Right atrium auricular region (tissue), 2 donors: ENCODE data around the gene ZNF280D. TPM values are rescaled to one million over a fixed set of nuclear protein-coding genes. Genes with fewer than 3 reads are reported as not detected.

Source experiments
- DNase-seq: peaks from one replicate; pipeline ENCODE4 v3.0.0-alpha.2; 2019; ENCODE audit warnings: low spot score
- H3K27ac ChIP-seq, 2 donors: fragments of 200-600 bp; sonication (generic); 1 replicate in 1 of 2; 2 replicates in 1 of 2; pipeline ENCODE4 v1.5.1; 2016 to 2019
- H3K27me3 ChIP-seq, 2 donors: fragments of 200-600 bp; sonication (generic); one replicate each; pipeline versions ENCODE4 v1.5.1 to v1.6.0; 2017 to 2019
- H3K36me3 ChIP-seq: fragments of 200-600 bp; sonication (generic); one replicate; pipeline ENCODE4 v1.5.1; 2016
- H3K4me1 ChIP-seq, 2 donors: fragments of 200-600 bp; sonication (generic); one replicate each; pipeline versions ENCODE4 v1.5.1 to v1.6.0; 2017 to 2019
- H3K4me3 ChIP-seq, 2 donors: fragments of 200-600 bp; sonication (generic); 1 replicate in 1 of 2; 2 replicates in 1 of 2; pipeline ENCODE4 v1.5.1; 2017 to 2019; ENCODE audit warnings: mild to moderate bottlenecking in 1 of 2, moderate library complexity in 1 of 2
- H3K9me3 ChIP-seq, 2 donors: fragments of 200-600 bp; sonication (generic); one replicate each; pipeline ENCODE4 v1.5.1; 2019
- total RNA-seq, 2 donors: library from RNA; depleted of rRNA; stranded (reverse); fragments of >200 nt; gene quantifications; one replicate each; pipeline ENCODE4 v1.1.0, GENCODE V29; 2016
- TF ChIP-seq, protein P1 (sequence below), 2 donors: fragments of 200-600 bp; sonication (generic); IDR thresholded peaks; one replicate each; pipeline ENCODE4 v1.5.1; 2019; ENCODE audit warnings: antibody characterized with exemption in 2 of 2

Gene ZNF280D
- total RNA-seq, 2 donors from 2014 or later, result 18.4 to 20.2 TPM

DNA sequence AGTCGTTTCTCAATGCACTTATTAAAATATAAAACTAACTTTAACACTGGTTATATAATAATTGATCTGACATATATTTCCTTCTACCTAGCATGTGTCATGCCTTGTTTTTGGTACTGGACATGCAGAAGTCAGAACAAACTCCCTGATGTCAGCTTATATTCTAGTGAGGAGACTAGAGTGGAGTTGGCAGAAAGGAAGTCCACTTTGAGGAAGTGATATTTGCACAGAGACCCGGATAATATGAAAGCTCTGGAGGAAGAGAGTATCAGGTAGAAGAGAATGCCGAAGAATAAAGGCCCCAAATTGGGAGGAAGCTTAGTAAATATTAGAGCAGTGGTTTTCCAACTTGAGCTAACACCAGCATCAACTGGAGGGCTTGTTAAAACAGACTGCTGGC lies 24.6 kb upstream of the ZNF280D start:
- peaks cover 0 to 8% of the 10 kb centered on the region in 2 donors for H3K4me1 ChIP-seq
- no peaks in the 10 kb centered on the region for H3K36me3 ChIP-seq
- no peak overlapping the region for H3K27ac ChIP-seq
- no peaks in the 10 kb centered on the region for H3K9me3 ChIP-seq
- TF ChIP-seq, protein P1, sequence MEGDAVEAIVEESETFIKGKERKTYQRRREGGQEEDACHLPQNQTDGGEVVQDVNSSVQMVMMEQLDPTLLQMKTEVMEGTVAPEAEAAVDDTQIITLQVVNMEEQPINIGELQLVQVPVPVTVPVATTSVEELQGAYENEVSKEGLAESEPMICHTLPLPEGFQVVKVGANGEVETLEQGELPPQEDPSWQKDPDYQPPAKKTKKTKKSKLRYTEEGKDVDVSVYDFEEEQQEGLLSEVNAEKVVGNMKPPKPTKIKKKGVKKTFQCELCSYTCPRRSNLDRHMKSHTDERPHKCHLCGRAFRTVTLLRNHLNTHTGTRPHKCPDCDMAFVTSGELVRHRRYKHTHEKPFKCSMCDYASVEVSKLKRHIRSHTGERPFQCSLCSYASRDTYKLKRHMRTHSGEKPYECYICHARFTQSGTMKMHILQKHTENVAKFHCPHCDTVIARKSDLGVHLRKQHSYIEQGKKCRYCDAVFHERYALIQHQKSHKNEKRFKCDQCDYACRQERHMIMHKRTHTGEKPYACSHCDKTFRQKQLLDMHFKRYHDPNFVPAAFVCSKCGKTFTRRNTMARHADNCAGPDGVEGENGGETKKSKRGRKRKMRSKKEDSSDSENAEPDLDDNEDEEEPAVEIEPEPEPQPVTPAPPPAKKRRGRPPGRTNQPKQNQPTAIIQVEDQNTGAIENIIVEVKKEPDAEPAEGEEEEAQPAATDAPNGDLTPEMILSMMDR (IDR thresholded peaks at IDR 0.05), result no peak
- H3K4me3 ChIP-seq, result no peak overlapping the region
- no peak for DNase-seq
- no peaks in the 10 kb centered on the region for H3K27me3 ChIP-seq

DNA sequence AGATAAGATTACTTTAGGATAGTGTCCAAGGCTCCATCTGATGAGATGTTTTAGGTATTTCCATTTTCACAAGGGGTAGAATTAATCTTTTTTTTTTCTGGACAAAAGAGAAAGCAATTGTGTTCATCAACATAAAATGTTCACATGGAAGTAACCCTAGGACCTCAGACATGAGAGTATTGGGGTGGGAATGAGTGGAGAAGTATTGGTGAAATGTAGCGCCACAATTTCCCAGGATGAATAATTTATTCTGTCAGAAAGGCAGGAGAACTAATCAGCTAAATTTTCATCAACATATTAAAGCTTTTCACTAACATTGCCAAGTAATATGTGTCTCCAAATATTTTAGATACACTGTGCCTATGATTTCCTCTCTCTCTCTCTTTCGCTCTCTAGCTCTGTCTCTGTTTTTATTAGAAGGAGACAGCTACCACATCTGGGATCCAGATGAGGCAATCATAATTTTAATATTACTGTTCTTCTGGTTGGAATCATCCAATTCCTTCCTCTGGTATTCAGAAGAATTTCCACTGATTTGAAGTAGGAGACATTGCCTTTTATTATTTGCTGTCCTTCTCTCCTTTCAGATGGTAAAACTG lies 21.6 kb upstream of the ZNF280D start:
- H3K9me3 ChIP-seq, result no peaks in the 10 kb centered on the region
- H3K4me1 ChIP-seq, result peaks cover 0 to 4% of the 10 kb centered on the region in 2 donors
- H3K27me3 ChIP-seq, result no peaks in the 10 kb centered on the region
- no peak for DNase-seq
- H3K4me3 ChIP-seq, result no peak overlapping the region
- no peaks in the 10 kb centered on the region for H3K36me3 ChIP-seq
- no peak overlapping the region for H3K27ac ChIP-seq
- TF ChIP-seq, protein P1 (IDR thresholded peaks at IDR 0.05), result no peak

DNA sequence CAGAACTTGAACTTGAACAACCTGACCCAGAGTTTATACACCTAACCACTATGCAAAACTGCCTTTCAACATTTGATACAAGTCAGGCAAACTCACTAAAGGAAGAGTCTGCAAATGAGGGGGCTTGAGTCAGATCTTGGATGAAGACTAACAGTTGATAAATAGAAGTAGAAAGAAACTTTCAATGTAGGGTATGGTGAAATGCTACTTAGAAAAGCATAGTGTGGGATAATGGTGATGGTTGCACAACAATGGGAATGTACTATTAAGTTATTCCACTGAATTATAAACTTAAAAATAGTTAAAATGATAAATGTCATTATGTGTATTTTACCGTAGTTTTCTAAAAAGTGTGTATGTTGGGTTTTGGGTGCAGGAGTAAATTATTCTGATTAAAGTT lies 19.7 kb upstream of the ZNF280D start:
- TF ChIP-seq, protein P1 (IDR thresholded peaks at IDR 0.05), result no peak

DNA sequence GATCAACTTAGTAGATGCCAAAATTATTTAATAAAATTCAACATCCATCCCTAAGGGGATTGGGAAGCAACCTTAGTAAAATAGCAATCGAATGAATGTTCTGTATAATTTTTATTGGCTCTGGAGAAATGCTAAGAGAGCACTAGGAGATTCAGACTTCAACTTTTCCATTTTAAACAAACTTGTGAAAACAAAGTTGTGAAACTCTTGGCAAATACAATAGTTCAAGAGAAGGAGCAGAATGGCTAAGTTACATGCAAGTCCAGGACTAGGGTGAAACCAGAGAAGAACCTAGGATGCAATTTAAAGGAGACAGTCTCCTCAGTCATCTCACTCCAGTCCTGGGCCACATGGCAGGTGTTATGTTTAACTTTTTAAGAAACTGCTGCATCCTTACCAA lies 16.7 kb upstream of the ZNF280D start:
- H3K9me3 ChIP-seq, result no peaks in the 10 kb centered on the region
- no peaks in the 10 kb centered on the region for H3K36me3 ChIP-seq
- no peak overlapping the region for H3K27ac ChIP-seq
- no peak for DNase-seq
- H3K27me3 ChIP-seq, result no peaks in the 10 kb centered on the region
- H3K4me1 ChIP-seq, result no peaks in the 10 kb centered on the region
- no peak overlapping the region for H3K4me3 ChIP-seq
- TF ChIP-seq, protein P1 (IDR thresholded peaks at IDR 0.05), result no peak

More for the DNA sequence above, 19.7 kb upstream of the ZNF280D start:
- no peaks in the 10 kb centered on the region for H3K9me3 ChIP-seq
- no peaks in the 10 kb centered on the region for H3K4me1 ChIP-seq
- H3K36me3 ChIP-seq, result no peaks in the 10 kb centered on the region
- DNase-seq, result no peak
- H3K27me3 ChIP-seq, result no peaks in the 10 kb centered on the region
- H3K27ac ChIP-seq, result no peak overlapping the region
- no peak overlapping the region for H3K4me3 ChIP-seq

DNA sequence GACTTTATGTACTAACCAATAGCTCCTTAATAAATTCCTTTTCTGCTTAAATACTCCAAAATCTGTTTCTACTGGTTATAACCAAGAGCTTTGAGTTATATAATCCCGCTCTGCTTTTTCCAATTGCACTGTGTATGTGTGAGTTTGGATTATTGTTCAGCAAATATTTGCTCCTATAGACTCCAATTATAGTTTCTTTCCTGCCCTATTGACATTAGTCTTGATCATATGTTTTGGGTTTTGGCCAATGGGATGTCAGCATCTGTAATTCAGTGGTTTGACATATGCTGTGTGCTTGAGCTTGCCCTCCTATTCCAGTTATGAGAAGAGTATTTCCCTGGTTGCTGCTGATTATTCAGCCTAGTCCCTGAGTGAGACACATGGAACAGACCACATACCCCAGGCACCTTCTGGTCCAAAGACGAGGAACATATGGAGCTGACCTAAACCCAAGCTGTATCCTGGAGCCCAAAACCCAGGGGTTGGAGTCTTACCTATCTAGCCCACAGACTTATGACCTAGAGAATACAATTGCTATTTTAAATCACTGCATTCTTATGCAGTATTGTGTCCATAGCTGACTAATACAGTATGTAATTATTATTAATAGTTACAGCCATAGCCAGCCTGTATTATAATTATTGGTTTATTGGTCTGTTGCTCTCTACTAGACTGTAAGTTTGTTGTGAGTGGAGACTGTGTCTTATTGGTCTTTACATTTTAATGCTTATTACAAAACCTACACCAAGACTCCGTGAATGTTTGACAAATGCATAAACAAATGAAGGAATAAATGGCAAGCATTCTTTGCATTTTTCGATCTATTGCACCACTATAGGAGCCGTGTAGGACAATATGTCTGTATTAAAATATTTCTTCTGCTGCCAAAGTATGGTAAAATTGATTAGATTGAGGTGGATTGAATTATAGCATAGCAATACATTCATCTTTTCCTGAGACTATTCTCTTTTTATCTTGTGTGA lies 11.7 kb upstream of the ZNF280D start:
- Histone ChIP-seq H3K4me3 (no peak overlapping the region), H3K36me3 (no peaks in the 10 kb centered on the region), H3K27me3 (no peaks in the 10 kb centered on the region), H3K4me1 (no peaks in the 10 kb centered on the region), H3K27ac (no peak overlapping the region), H3K9me3 (no peaks in the 10 kb centered on the region)
- DNase-seq, result no peak
- TF ChIP-seq, protein P1 (IDR thresholded peaks at IDR 0.05), result no peak
